GM19328 (cell line): ENCODE results near the gene CCDC201.
"Not testable (repeated sequence)": the region's sequence is repeated elsewhere in the genome, so short reads cannot be mapped to it uniquely, and the experiment has no call there.

ENCODE experiments used
- ATAC-seq: cut with Tn5 transposase; IDR thresholded peaks from one replicate; pipeline ENCODE4 v1.9.1; 2021; ENCODE audit warnings: mild to moderate bottlenecking, moderate library complexity; ENCODE audit not compliant: unreplicated experiment

The CCDC201 gene

DNA sequence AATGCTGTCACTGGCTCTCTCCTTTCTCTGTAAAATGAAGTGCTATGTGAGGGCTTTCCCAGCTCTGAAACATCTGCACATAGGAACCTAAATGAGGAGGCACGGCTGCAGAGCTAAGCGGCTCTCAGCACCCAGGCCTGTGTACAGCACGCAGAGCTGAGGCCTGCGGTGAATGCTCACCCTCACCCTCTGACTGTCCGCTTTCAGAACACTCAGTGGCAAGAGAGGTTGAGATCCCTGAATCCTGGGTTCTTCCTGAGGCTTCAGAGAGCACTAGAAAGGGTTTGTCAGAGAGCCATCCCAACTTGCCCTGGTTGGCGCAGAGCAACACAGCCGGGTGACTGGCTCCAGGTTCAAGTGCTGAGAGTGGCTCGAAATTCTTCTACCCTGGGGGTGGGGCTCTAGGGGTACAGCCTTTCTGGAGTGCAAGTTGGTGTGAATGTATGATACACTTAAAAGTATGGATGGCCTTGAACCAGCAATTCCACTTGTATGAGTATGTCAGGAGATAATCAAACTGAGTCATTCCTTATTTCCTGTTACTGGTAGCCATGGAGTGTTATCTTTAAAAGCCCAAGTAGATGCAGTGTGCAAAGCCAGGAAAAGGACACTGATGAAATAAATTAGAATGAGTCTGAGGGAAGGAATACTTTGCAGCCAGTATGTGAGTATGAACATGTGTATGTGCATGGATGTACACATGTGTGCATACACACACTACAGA lies 1.7 kb upstream of the CCDC201 start:
- ATAC-seq = no peak

GRCh38 chr7:45873355-45873754 lies 473 bp upstream of the CCDC201 start:
- no peak for ATAC-seq

- ATAC-seq = no peak
Measured at GRCh38 chr7:45872116-45873034, 507 bp downstream of the CCDC201 start.

DNA sequence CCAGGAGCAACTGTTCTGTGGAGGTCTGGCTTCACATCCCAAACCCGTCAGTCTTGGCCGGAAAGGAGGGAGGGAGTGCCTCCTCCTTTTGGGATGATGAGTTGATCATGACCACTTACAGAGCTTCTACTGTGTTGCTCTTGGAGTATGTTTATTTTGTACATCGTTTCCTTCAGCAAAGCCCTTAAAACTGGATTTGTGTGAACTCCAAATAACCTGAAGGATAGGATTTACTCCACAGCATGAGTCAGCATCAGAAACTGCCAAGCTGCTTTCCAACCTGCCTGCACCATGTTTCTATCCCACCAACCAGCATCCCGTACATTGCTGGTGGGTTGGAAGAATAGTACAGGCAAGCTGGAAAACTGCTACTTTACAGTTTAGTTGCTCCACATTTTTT lies 3.5 kb downstream of the CCDC201 start:
- no peak for ATAC-seq

DNA sequence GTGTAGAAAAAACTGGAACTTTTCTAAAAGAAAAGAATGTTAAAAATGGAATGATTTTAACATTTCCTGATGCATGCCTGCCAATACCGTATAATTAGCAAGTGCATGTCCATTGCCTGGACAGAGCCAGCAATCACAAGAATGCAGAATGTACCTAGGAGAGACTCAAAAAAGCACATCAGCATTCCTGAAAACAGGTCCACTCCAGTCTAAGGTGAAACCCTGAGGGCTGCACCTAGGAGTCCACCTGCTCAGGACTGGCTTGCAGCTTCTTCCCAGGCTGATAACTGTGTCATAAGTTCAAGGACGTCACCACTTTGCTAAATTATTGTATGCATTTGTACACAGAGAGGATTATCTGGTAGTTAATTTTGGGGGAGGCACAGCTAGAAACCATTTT lies 5.4 kb downstream of the CCDC201 start:
- ATAC-seq = no peak

DNA sequence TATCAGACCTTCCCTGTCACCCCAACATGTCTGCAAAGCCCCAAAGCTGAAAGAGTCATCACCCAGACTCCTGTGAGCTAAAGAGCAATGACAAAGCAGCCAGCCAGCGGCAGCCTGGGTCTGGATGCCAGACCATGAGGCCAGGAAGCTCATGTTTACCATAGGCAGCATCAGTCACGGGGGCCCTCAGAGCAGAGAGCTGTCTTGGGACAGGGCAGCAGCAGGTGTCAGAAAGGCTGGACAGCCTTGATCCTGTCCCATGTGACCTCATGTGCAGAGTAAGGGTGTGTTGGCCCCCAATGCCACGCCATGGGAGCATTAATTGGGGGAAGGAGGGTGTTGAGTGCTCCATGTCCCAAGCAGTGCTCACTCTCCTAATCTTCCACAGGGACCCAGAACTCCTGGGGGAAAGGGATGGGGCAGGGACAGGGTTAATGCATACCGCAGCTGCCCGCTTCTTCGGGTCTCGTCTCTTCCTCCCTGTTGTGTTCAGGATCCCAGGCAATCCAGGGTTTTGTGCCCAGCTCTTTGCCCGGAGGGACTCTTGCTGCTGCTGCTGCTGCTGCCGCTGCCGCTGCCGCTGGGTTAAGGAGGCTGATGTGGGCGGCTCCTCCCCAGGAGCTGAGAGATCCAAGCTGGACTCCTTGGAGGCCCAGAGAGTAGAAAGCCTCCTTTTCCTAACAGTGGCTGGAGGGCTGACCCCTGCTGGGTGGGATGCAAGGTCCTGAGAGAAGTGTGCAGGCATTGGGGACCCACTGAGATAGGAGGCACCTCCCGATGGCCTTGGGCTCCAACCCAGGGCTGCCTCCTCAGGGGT lies 7.1 kb downstream of the CCDC201 start:
- ATAC-seq = no peak

DNA sequence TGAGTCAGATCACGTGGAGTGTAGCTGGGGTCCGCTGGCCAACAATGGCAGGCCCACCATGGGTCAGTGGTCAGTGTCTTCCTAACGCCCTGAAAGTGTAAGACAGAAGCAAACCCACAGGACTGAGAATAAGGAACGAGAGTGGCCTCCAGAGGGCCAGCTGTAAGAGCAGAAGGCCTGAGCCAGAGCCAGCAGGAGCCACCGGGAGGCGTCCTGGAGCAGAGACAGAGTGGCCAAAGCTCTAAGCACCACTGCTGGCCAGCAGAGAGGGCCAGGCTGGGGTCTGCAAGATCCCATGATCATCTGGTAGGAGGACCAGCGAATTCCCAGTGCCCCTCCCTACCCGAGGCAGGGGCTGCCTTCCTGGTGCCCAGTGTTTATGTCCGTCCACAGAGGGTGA lies 9.2 kb downstream of the CCDC201 start:
- ATAC-seq = no peak

- not testable (repeated sequence) for ATAC-seq
Measured at GRCh38 chr7:45856888-45857287, 16.0 kb downstream of the CCDC201 start.

DNA sequence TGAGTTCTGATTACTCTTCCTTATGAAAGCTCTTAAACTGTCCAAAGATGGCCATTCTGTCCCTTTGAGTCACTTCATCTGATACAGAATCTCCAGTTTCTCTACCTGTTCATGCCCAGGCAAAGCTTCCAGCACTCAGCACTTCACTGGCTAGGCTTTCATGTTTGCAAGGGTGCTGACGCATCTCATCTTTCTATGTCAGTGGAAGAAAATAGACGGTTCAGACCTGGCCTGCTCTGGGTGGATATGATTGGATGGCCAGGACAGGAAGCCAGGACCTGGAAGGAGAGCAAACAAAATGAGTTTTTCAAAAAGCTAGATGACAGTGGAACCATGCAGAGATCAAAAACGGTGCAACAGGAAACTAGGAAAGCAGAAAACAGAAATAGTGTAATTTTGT lies 17.2 kb downstream of the CCDC201 start:
- not testable (repeated sequence) for ATAC-seq

DNA sequence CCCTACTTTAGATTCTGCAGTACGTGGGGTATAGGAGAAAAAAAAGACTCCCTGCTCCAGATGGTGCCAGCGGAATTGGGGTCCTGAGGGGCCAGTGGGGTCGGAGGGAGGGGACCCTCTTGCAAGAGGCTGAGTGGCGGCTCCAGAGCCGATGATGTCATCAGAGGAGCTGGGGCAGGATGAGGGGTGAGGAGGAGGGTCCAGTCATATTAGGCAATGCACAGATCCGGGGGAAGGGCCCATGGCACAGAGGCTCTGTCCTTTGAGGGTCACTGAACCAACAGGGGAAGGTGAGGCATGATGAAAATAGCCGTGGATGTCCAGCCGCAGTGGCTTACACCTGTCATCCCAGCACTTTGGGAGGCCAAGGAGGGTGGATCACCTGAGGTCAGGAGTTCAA lies 19.4 kb downstream of the CCDC201 start:
- not testable (repeated sequence) for ATAC-seq

DNA sequence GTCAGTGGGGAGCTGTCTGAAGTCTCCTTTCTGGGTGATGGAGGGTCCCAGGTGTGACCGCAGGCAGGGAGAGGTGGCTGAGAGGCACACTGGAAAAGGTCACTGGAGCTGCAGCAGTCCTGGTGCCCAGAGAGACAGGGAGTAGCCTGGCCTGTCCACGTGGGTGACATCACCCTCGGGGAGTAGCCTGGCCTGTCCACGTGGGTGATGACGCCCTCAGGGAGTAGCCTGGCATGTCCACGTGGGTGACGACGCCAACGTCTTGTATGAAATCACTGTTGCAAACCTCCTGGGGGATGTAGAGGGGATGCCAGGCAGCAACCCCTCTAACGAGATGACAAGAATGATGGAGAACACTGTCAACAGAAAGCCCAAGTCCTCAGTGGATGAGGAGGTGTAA lies 19.9 kb downstream of the CCDC201 start:
- not testable (repeated sequence) for ATAC-seq

GRCh38 chr7:45848734-45849133 lies 24.1 kb downstream of the CCDC201 start:
- not testable (repeated sequence) for ATAC-seq

- not testable (repeated sequence) for ATAC-seq
Measured at GRCh38 chr7:45846536-45846935, 26.3 kb downstream of the CCDC201 start.

DNA sequence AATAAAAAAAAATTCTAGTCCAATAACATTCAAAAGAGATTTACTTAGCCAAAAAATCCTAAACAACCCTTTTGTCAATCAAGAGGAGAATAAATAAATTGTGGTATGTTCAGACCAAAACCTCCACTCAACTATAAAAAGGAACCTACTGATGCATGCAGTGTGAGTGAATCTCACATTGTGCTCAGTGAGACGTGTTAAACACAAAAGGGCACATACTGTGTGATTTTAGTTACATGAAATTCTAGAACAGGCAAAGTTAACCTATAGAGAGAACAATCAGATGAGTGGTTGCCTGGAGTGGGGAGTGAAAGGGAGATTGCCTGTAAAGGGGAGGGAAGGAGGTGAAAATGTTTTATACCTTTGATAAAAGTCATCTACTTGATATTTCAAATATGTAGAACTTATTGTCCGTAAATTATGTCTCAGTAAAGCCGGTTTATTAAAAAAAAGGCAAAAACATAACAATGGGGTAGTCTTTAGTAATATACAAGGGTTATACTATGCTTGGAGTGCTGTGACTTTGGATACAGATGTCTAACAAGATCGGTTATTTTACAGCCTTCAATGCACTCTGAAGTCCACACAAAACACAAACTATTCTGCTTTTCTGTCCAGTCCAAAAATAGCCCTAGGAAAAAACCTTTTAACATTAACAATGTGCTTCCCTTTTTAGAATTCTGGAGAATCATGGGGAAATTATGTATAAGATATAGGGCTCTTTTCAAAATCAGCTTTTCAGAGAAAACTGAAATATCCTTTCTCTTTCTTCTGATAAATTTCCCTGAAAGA lies 30.8 kb downstream of the CCDC201 start:
- ATAC-seq = not testable (repeated sequence)

DNA sequence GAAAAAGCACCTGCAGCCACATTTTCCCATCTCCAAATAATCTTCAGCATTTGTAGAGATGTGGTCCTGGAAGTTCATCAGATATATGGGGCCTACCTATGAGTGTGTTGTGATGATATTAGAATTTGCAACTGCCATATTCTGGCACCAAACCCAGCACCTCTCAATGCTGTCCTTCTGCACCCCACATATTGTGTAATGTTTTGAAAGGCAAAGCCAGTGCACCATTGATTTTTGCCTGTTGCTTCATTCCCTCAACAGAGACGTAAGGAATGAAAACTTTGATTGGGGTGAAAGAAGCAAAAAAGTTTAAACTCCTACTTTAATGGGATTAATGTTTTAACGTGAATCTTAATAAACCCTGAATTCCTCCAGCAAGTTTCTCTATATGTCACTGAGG lies 34.0 kb downstream of the CCDC201 start:
- ATAC-seq = not testable (repeated sequence)

DNA sequence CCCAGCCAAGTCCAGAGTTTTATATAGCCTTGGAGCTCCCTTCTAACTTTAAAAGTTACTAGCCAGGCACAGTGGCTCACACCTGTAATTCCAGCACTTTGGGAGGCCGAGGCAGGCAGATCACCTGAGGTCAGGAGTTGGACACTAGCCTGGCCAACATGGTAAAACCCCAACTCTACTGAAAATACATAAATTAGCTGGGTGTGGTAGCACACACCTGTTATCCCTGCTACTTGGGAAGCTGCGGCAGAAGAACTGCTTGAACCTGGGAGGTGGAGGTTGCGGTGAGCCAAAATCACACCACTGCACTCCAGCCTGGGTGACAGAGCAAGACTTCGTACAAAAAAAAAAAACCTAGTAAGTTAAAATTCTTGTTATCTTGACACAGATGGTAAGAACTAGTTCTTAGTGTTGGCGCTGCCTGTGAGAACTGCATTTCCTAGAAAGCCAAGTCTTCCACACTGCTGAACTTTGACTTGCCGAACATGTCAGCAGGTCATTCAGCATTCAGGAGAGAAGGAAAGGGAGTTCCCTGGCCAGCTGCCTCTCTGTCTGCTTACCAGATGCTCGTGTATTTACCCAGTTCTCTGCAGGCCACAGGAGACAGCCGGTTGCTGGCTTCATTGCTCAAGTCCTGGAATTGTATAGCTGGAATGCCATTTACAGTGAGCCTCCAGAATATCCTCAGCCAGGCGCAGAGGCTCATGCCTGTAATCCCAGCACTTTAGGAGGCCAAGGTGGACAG lies 40.3 kb downstream of the CCDC201 start:
- not testable (repeated sequence) for ATAC-seq

GRCh38 chr7:45829846-45830245 lies 43.0 kb downstream of the CCDC201 start:
- not testable (repeated sequence) for ATAC-seq

GRCh38 chr7:45827731-45828130 lies 45.2 kb downstream of the CCDC201 start:
- not testable (repeated sequence) for ATAC-seq

DNA sequence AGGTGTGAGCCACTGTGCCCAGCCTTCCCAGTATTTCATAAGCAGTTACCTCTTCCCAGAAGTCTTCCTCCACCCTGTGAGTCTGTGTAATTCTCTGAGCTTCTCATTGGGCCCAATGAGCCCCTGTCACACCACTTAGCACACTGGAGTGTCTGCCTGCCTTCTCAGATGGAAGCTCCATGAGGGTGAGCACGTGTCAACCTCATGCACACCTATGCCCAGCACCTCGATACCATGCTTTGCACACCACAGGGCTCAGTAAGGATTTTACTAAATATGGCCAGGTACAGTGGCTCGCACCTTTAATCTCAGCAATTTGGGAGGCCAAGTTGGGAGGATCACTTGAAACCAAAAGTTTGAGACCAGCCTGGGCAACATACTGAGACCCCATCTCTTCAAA lies 46.3 kb downstream of the CCDC201 start:
- ATAC-seq = not testable (repeated sequence)

DNA sequence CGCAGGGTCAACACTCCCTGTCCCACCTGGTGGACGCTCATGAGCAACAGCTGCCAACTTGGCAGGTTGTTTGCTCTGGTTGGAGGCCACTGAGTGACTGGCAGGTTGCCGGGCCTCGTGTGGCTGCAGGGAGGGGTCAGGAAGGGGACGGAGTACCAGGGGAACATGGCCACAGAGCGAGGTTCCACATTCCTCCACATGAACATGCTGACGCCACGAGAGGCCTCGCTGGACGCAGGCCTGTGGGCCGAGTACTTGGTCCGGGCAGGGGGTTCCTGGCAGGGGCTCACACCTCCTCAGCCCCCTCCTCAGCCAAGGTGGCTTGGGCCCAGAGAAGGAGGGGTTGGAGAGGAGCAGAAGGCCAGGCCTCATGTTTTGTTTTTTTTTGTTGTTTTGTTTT lies 54.1 kb downstream of the CCDC201 start:
- not testable (repeated sequence) for ATAC-seq
